MCF 10A (cell line): ENCODE results near the gene GRAMD1A. TPM values are rescaled to one million over a fixed set of nuclear protein-coding genes. Genes with fewer than 3 reads are reported as not detected.

Experiments
- Bru-seq: library from RNA; stranded (reverse); fragments of 400-500 nt; gene quantifications from one replicate; lab custom pipeline; 2021; lab: Mats Ljungman, UMichigan
- BruChase-seq, 2 experiments: library from RNA; stranded (reverse); fragments of 400-500 nt; gene quantifications; one replicate each; lab custom pipeline; 2021; lab: Mats Ljungman, UMichigan
- BruUV-seq: library from RNA; stranded (reverse); fragments of 400-500 nt; replicated peaks from 2 replicates; lab custom pipeline; 2021; lab: Mats Ljungman, UMichigan
- CTCF ChIA-PET: fragments of 300-600 bp; sonication (Branson Sonifier 250); formaldehyde crosslinking; extraction: SDS; loops from one replicate; lab custom pipeline; 2021; ENCODE audit warnings: antibody characterized with exemption, inconsistent platforms; lab: Yijun Ruan, JAX
- POLR2A ChIA-PET: fragments of 300-600, 350-650 bp; sonication (Branson Sonifier 250); formaldehyde crosslinking; extraction: SDS; loops from one replicate; lab custom pipeline; 2020; ENCODE audit warnings: antibody characterized with exemption, inconsistent platforms; lab: Yijun Ruan, JAX
- DNase-seq: peaks from one replicate; pipeline ENCODE4 v3.0.0-alpha.2; 2018; ENCODE audit not compliant: unreplicated experiment
- H3K27ac Mint-ChIP-seq: one replicate; pipeline ENCODE4 v1.8.0; 2022; ENCODE audit warnings: mild to moderate bottlenecking, low read depth, mixed read lengths; ENCODE audit not compliant: unreplicated experiment
- H3K27me3 Mint-ChIP-seq: one replicate; pipeline ENCODE4 v1.8.0; 2022; ENCODE audit warnings: mixed read lengths; ENCODE audit not compliant: insufficient read depth, unreplicated experiment
- H3K36me3 Mint-ChIP-seq: one replicate; pipeline ENCODE4 v1.8.0; 2022; ENCODE audit warnings: mild to moderate bottlenecking, moderate library complexity, mixed read lengths; ENCODE audit not compliant: insufficient read depth, unreplicated experiment
- H3K4me1 Mint-ChIP-seq: one replicate; pipeline ENCODE4 v1.8.0; 2022; ENCODE audit warnings: mixed read lengths; ENCODE audit not compliant: insufficient read depth, unreplicated experiment
- H3K4me3 Mint-ChIP-seq: one replicate; pipeline ENCODE4 v1.8.0; 2022; ENCODE audit warnings: mild to moderate bottlenecking, moderate library complexity, mixed read lengths; ENCODE audit not compliant: unreplicated experiment
- H3K9me3 Mint-ChIP-seq: one replicate; pipeline ENCODE4 v1.8.0; 2022; ENCODE audit warnings: mixed read lengths; ENCODE audit not compliant: unreplicated experiment
- CTCF ChIP-seq: fragments of 200-600 bp; IDR thresholded peaks from one replicate; pipeline ENCODE4 v1.8.0; 2022; ENCODE audit warnings: antibody characterized with exemption, mild to moderate bottlenecking; ENCODE audit not compliant: unreplicated experiment
- intact Hi-C: fragments of 100-400 bp; cut with micrococcal nuclease; formaldehyde crosslinking; loops from 2 replicates; pipeline ENCODE4 v1.14.1; 2022
- long read RNA-seq: library from polyadenylated mRNA; stranded (forward); transcript quantifications from one replicate; pipeline ENCODE4 v2.0.0, GENCODE V29; 2022
- total RNA-seq: library from RNA; stranded (reverse); gene quantifications from 2 replicates; pipeline ENCODE4 v1.2.3, GENCODE V29; 2022

Gene GRAMD1A
- total RNA-seq (46.7 and 48.1 TPM in 2 replicates), Bru-seq, nascent RNA (percentile 56 among the genes with signal in this experiment), BruChase-seq, experiment 1, labeled RNA remaining after a 6-hour chase (percentile 64 among the genes with signal in this experiment), BruChase-seq, experiment 2, labeled RNA remaining after a 2-hour chase (percentile 61 among the genes with signal in this experiment)
- long read RNA-seq, partial matches to known transcripts = 22 of 113 reads
- long read RNA-seq, other reads (novel, unspliced or antisense) = 90 of 113 reads

GRCh38 chr19:34999498-35000337 lies at the start of gene GRAMD1A:
Gene GRAMD1A (plus strand): TSS chr19:35000323. CDS start chr19:35000479, 156 bp downstream.
- no peak for TF ChIP-seq CTCF

GRCh38 chr19:34953092-34953491 lies 47.0 kb upstream of the GRAMD1A start:
- CTCF ChIA-PET = interaction anchor here (1.1 kb wide), 1 partner anchor 9 kb away, joined by 4 read pairs; no protein-coding TSS in a partner anchor
- peaks cover 58% of the 10 kb centered on the region for H3K9me3 Mint-ChIP-seq
- H3K4me1 Mint-ChIP-seq = no peaks in the 10 kb centered on the region
- no peak for DNase-seq
- H3K27ac Mint-ChIP-seq = no peak overlapping the region
- no peak for TF ChIP-seq CTCF
- intact Hi-C loops = no loop called here
- no peaks in the 10 kb centered on the region for H3K27me3 Mint-ChIP-seq
- H3K36me3 Mint-ChIP-seq = peaks cover 7% of the 10 kb centered on the region
- POLR2A ChIA-PET = interaction anchor here (1.4 kb wide), 1 partner anchor 10 kb away, joined by 5 read pairs; no protein-coding TSS in a partner anchor
- no TSS peak for BruUV-seq
- no peak overlapping the region for H3K4me3 Mint-ChIP-seq

More at GRCh38 chr19:34999498-35000337, at the start of gene GRAMD1A:
- BruUV-seq = TSS peak; percentile 91
- intact Hi-C loops = no loop called here
- H3K27ac Mint-ChIP-seq = peak within 1 kb of the TSS; percentile 86
- peak; percentile 93 for DNase-seq
- H3K4me3 Mint-ChIP-seq = peak within 1 kb of the TSS; percentile 84
- POLR2A ChIA-PET = interaction anchor here (0.6 to 1.8 kb wide), 4 partner anchors 11 to 73 kb away, joined by 4 to 9 read pairs (median 6); partner anchors contain the start of genes ZNF30 and ZNF792
- peaks cover 29% of the 10 kb centered on the region for H3K4me1 Mint-ChIP-seq
- CTCF ChIA-PET = interaction anchor here (0.7 to 2.7 kb wide), 3 partner anchors 17 to 46 kb away, joined by 3 to 16 read pairs (median 5); no protein-coding TSS in a partner anchor
- no peaks in the 10 kb centered on the region for H3K27me3 Mint-ChIP-seq
- no peaks in the 10 kb centered on the region for H3K9me3 Mint-ChIP-seq
- peaks cover 6% of the 10 kb centered on the region for H3K36me3 Mint-ChIP-seq

GRCh38 chr19:34957830-34958751 lies 42.0 kb upstream of the GRAMD1A start:
- DNase-seq = no peak
- CTCF ChIA-PET = interaction anchor here (0.7 to 0.9 kb wide), 2 partner anchors 15 to 591 kb away, joined by 3 read pairs; no protein-coding TSS in a partner anchor
- Mint-ChIP-seq H3K4me1 (peaks cover 14% of the 10 kb centered on the region), H3K9me3 (peaks cover 40% of the 10 kb centered on the region), H3K27ac (no peak overlapping the region), H3K36me3 (peaks cover 21% of the 10 kb centered on the region), H3K4me3 (no peak overlapping the region), H3K27me3 (no peaks in the 10 kb centered on the region)
- TF ChIP-seq CTCF = no peak
- POLR2A ChIA-PET = no interaction called here
- no TSS peak for BruUV-seq
- intact Hi-C loops = no loop called here
